Measurements from ENCODE around the gene ZNF283. TPM values are rescaled to one million over a fixed set of nuclear protein-coding genes. Genes with fewer than 3 reads are reported as not detected.
A peak's percentile ranks its signal among the peaks of the same experiment; 100 is the strongest.

The ZNF283 gene
- total and polyA plus RNA-seq, 2 of the 13 experiments (the other 11 are each of a cell fraction or from before 2014, with no cell fraction given): 2.0 to 11.1 TPM

DNA sequence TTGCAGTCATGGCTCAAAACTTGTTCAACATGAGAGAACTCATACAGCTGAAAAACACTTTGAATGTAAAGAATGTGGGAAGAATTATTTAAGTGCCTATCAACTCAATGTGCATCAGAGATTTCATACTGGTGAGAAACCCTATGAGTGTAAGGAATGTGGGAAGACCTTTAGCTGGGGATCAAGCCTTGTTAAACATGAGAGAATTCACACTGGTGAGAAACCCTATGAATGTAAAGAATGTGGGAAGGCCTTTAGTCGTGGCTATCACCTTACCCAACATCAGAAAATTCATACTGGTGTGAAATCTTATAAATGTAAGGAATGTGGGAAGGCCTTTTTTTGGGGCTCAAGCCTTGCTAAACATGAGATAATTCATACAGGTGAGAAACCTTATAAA lies 20.1 kb downstream of the ZNF283 start:
- Histone ChIP-seq H3K27me3 (ENCODE audit: control insufficient read depth in 1 of 2, insufficient read depth in 2 of 2, low read length in 2 of 2) (no peaks in the 10 kb centered on the region), H3K27ac (ENCODE audit: extremely low read length, insufficient read depth, low read length) (no peak overlapping the region), H4K20me1 (ENCODE audit: insufficient read depth, low read length) (no peaks in the 10 kb centered on the region), H3K4me1 (ENCODE audit: insufficient read depth, low read length) (no peaks in the 10 kb centered on the region), H3K36me3 (replicated peaks in 1 of 2; ENCODE audit: control insufficient read depth in 1 of 2, insufficient read depth in 2 of 2, low read length in 2 of 2) (peaks cover 2 to 32% of the 10 kb centered on the region in 2 experiments), H2AFZ (ENCODE audit: low read length) (no peak overlapping the region), H3K4me2 (ENCODE audit: low read depth, low read length) (no peak overlapping the region), H3K9ac (ENCODE audit: insufficient read depth, low read depth, low read length) (no peak overlapping the region), H3K79me2 (ENCODE audit: insufficient read depth, low read length) (no peaks in the 10 kb centered on the region), H3K9me3 (ENCODE audit: low read length) (peaks cover 85% of the 10 kb centered on the region), H3K4me3 (replicated peaks in 1 of 3; ENCODE audit: insufficient read depth in 1 of 3, low read depth in 2 of 3, low read length in 3 of 3) (no peak overlapping the region)
- FAIRE-seq (no peak), ATAC-seq (no peak), DNase-seq (ENCODE audit: low spot score) (no peak)
- POLR2A ChIA-PET: no interaction called here
- TF ChIP-seq EEA1 (CRISPR knock-in tag; IDR thresholded peaks at IDR 0.05; ENCODE audit: borderline replicate concordance) (no peak), ZNF274 (CRISPR knock-in tag; IDR thresholded peaks at IDR 0.05) (peak; percentile 90; the same call in 1 of the 2 replicates)
- 92% methylated on average over 1 of the region's 1 CpG for WGBS (ENCODE audit: low lambda C conversion rate)
- CTCF ChIA-PET (ENCODE audit: low intra/inter-chr PET ratio, low total read pairs): no interaction called here
- in situ Hi-C loops (cut with HindIII; ENCODE audit: extremely low pct_ligation_motif_present, low pct_unique_long_range_greater_than_20kb) (no loop called here), intact Hi-C loops (cut with micrococcal nuclease; ENCODE audit: unreplicated experiment) (no loop called here)
- no TSS peak for BruUV-seq (replicated peaks)

DNA sequence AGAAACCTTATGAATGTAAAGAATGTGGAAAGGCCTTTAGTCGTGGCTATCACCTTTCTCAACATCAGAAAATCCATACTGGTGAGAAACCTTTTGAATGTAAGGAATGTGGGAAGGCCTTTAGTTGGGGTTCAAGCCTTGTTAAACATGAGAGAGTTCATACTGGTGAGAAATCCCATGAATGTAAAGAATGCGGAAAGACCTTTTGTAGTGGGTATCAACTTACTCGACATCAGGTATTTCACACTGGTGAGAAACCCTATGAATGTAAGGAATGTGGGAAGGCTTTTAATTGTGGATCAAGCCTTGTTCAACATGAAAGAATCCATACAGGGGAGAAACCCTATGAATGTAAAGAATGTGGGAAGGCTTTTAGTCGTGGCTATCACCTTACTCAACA lies 20.8 kb downstream of the ZNF283 start:
- 84% methylated on average over 4 of the region's 4 CpGs for WGBS (ENCODE audit: low lambda C conversion rate)
- CTCF ChIA-PET (ENCODE audit: low intra/inter-chr PET ratio, low total read pairs): no interaction called here
- Histone ChIP-seq H3K4me1 (ENCODE audit: insufficient read depth, low read length) (no peaks in the 10 kb centered on the region), H3K36me3 (replicated peaks in 1 of 2; ENCODE audit: control insufficient read depth in 1 of 2, insufficient read depth in 2 of 2, low read length in 2 of 2) (peaks cover 0 to 27% of the 10 kb centered on the region in 2 experiments; a peak in 4 of 5 replicates), H2AFZ (ENCODE audit: low read length) (no peak overlapping the region), H3K4me3 (replicated peaks in 1 of 3; ENCODE audit: insufficient read depth in 1 of 3, low read depth in 2 of 3, low read length in 3 of 3) (no peak overlapping the region), H3K27me3 (ENCODE audit: control insufficient read depth in 1 of 2, insufficient read depth in 2 of 2, low read length in 2 of 2) (no peaks in the 10 kb centered on the region), H3K9me3 (ENCODE audit: low read length) (peaks cover 86% of the 10 kb centered on the region), H3K79me2 (ENCODE audit: insufficient read depth, low read length) (no peaks in the 10 kb centered on the region), H3K9ac (ENCODE audit: insufficient read depth, low read depth, low read length) (no peak overlapping the region), H3K4me2 (ENCODE audit: low read depth, low read length) (no peak overlapping the region), H4K20me1 (ENCODE audit: insufficient read depth, low read length) (no peaks in the 10 kb centered on the region), H3K27ac (ENCODE audit: extremely low read length, insufficient read depth, low read length) (no peak overlapping the region)
- POLR2A ChIA-PET: no interaction called here
- ATAC-seq (no peak), DNase-seq (ENCODE audit: low spot score) (no peak), FAIRE-seq (no peak)
- BruUV-seq (replicated peaks): no TSS peak
- intact Hi-C loops (cut with micrococcal nuclease; ENCODE audit: unreplicated experiment) (no loop called here), in situ Hi-C loops (cut with HindIII; ENCODE audit: extremely low pct_ligation_motif_present, low pct_unique_long_range_greater_than_20kb) (no loop called here)
- TF ChIP-seq ZKSCAN1 (IDR thresholded peaks at IDR 0.05; ENCODE audit: low read length) (no peak), ETV6 (CRISPR knock-in tag; conservative IDR thresholded peaks at IDR 0.05) (no peak), LRRFIP1 (CRISPR knock-in tag; conservative IDR thresholded peaks at IDR 0.05) (no peak)

Measured in HepG2 (cell line).